GM19023 (cell line): ENCODE measurements around the gene RBSN.

ENCODE experiments used
- ATAC-seq: cut with Tn5 transposase; IDR thresholded peaks from one replicate; pipeline ENCODE4 v1.9.1; 2021; ENCODE audit warnings: mild to moderate bottlenecking, moderate library complexity; ENCODE audit not compliant: unreplicated experiment

RBSN gene

DNA sequence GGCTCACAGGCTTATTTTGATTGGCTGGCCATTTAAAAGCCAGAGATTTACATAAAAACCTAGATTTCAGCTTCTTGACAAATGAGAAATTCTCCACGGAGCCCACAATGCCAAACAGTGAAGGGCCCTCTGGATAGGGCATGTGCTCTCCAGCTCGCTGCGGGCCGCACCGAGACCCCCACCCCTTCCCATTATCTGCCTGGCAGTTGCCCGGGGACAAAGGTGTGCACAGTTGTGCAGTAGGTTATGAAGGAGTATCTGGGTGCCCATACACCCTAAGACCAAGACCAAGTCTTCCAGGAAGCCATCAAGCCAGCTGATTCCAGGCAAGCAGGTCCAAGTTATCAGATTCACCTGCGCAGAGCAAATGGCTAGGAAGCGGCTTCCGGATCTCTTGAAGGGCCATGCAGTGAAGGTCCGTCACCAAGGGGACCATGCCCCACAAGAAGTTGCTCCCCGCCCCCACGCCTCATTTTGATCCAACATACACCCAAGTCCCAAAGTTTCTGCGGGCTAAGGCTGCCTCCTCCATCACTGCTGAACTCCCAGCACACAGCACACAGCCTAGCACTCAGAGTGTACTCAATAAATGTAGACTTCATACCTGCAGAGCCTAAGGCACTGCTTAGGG lies 35.2 kb downstream of the RBSN start:
- no peak for ATAC-seq

GRCh38 chr3:15063238-15063637 lies 35.7 kb downstream of the RBSN start:
- ATAC-seq = no peak

- ATAC-seq = no peak
Observed at GRCh38 chr3:15060029-15060428, 38.9 kb downstream of the RBSN start.

GRCh38 chr3:15056676-15057404 lies 42.1 kb downstream of the RBSN start:
- ATAC-seq = no peak

- peak; percentile 49 for ATAC-seq
Observed at GRCh38 chr3:15055019-15055557, 43.9 kb downstream of the RBSN start.

DNA sequence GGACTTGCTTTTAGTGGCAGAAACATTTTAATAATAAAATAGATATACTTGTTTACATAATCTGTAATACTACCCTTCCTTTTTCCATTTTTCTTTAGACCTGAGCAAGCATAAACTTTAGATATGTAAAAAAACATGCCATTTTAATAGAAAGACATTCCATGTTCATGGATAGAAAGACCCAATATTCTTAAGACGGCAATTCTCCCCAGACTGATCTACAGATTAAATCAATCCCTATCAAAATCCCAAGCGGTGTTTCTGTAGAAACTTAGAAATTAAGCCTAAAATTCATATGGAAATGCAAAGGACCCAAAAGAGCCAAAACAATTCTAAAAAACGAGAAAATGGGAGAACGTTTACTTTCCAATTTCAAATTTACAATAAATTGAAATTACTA lies 45.4 kb downstream of the RBSN start:
- no peak for ATAC-seq

- ATAC-seq = no peak
Observed at GRCh38 chr3:15052335-15053242, 46.4 kb downstream of the RBSN start.

GRCh38 chr3:15051531-15051930 lies 47.4 kb downstream of the RBSN start:
- peak; percentile 58 for ATAC-seq

- peak; percentile 66 for ATAC-seq
Observed at GRCh38 chr3:15050405-15051092, 48.4 kb downstream of the RBSN start.

- ATAC-seq = no peak
Observed at GRCh38 chr3:15049584-15049983, 49.4 kb downstream of the RBSN start.

DNA sequence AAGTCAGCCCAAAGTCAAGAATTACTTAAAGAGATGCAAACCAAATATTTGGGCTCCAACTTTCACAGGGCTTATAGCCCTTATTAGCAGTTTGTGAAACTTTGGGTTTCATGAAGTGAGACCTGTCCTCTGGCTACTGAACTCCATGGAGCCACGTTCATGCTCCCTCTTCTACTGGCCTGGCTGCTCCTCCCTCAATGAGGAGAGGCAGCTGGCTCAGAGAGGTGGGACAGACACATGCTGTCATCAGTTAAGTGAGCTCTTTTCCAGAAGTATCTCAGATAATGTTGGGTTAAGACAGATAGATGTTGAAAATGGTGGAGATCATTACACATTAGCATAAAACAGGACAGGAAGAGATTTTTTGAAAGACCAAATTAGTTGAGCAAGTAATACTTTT lies 53.3 kb downstream of the RBSN start:
- no peak for ATAC-seq

- ATAC-seq = no peak
Observed at GRCh38 chr3:15044326-15044725, 54.6 kb downstream of the RBSN start.

GRCh38 chr3:15043408-15044171 lies 55.4 kb downstream of the RBSN start:
- no peak for ATAC-seq

GRCh38 chr3:15042936-15043335 lies 56.0 kb downstream of the RBSN start:
- ATAC-seq = no peak

DNA sequence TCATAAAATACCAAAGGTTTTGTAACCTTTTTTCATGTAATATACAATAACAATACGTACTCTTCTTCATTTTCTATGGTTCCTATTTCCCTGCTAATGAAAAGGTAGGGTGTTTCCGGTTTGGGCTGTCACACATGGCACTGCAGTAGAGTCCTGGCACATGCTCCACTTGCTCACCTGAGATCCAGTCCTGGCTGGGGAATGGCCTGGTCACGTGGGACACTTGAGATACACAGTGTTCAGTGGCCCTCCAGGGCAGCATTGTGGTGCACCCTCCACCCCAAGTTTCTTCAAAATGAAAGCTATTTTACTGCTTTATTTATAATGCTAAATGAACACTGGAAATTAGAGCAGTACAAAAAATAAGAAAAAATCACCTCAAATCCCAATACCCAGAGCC lies 57.0 kb downstream of the RBSN start:
- no peak for ATAC-seq

GRCh38 chr3:15040844-15041243 lies 58.1 kb downstream of the RBSN start:
- ATAC-seq = no peak

DNA sequence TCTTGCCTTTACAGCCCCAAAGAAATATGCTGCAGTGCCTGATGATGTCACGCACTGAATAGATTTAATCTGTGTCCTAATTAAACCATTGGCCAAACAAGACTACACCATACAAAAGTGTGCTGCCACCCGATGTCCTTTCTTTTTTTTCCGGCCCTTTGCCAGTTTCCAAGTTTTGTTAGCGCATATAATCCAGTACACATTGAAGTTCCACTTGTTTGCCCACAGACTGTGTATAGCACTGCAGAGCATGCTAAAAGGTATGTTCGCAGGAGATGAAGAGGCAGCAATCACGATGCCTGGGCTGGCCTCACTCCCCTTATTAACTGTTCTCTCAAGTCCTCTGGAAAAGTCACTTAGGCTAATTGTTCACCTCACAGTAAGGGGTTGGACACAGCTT lies 60.6 kb downstream of the RBSN start:
- no peak for ATAC-seq

DNA sequence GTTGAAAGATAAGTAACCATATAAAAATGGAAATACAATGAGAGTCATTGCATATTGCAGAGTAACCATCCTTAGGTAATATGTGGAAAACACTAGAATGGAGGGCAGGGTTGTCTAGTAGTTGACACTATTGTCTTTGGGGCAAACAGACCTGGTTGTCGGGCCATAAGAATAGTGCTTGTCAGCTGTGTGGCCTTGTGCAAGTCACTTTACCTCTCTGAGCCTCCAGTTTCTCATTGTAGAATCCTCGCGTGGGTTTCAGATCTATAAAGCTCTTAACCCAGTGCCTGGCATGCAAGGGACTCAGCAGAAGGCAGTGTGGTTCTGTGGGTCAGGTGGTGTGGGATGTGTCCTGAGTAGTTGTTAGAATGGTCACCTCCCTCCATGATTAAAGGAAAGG lies 65.8 kb downstream of the RBSN start:
- no peak for ATAC-seq

DNA sequence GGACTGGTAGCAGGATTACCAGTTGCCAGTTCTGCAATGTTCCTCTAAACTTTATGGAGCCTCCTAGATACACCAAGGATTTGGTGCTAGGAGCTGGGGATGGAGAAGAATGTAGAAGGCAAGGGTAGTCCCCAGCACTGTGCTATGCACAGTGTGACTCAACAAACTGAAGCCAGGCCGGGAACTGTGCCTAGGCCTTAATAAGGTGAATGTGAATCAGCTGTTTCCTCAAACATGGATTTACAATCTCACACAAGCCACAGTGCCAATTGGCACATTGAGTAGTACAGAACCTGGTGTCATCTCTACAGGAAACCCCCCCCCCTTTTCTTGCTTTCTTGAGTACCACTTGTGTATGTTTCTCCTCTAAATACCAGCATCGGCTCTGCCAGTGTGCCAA lies 66.3 kb downstream of the RBSN start:
- ATAC-seq = no peak

DNA sequence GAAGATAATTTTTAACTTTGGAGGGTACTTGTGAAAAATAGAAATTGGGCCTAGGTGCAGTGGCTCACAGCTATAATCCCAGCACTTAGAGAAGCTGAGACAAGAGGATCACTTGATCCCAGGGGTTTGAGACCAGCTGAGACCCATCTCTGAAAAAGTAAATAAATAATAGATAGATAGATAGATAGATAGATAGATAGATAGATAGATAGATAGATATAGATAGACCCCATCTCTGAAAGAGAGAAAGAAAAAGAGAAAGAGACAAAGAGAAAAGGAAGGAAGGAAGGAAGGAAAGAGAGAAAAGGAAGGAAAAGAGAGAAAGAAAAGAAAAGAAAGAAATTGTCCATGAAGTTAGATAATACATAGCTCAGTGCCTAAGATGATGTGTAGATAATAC lies 69.3 kb downstream of the RBSN start:
- ATAC-seq = no peak
